GM12872 (cell line): ENCODE data around the gene ZNHIT2.
A peak's percentile ranks its signal among the peaks of the same experiment; 100 is the strongest.

ENCODE experiments used
- TF ChIP-seq, protein P1 (sequence below): IDR thresholded peaks from 3 replicates; pipeline ENCODE4 v1.5.1; 2011; ENCODE audit warnings: low read depth, mild to moderate bottlenecking, low read length, moderate library complexity; ENCODE audit not compliant: insufficient read depth

ZNHIT2 gene

DNA sequence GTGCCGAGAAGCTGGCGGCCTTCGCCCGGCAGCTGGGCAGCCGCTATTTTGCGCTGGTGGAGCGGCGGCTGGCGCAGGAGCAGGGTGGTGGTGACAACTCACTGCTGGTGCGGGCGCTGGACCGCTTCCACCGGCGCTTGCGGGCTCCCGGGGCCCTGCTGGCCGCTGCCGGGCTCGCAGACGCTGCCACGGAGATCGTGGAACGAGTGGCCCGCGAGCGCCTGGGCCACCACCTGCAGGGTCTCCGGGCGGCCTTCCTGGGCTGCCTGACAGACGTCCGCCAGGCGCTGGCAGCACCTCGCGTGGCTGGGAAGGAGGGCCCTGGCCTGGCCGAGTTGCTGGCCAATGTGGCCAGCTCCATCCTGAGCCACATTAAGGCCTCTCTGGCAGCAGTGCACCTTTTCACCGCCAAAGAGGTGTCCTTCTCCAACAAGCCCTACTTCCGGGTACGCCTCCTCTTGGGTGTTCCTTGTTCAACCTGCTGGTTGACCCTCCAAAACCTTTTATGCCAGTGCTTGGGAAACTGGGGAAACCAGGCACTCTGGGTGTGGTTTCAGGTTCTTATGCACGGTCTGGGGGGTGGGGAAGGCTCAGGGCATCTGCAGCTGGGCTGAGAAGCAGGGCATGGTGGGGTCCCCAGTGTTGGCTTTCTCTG is 8.9 kb downstream of the ZNHIT2 start:
- TF ChIP-seq, protein P1, sequence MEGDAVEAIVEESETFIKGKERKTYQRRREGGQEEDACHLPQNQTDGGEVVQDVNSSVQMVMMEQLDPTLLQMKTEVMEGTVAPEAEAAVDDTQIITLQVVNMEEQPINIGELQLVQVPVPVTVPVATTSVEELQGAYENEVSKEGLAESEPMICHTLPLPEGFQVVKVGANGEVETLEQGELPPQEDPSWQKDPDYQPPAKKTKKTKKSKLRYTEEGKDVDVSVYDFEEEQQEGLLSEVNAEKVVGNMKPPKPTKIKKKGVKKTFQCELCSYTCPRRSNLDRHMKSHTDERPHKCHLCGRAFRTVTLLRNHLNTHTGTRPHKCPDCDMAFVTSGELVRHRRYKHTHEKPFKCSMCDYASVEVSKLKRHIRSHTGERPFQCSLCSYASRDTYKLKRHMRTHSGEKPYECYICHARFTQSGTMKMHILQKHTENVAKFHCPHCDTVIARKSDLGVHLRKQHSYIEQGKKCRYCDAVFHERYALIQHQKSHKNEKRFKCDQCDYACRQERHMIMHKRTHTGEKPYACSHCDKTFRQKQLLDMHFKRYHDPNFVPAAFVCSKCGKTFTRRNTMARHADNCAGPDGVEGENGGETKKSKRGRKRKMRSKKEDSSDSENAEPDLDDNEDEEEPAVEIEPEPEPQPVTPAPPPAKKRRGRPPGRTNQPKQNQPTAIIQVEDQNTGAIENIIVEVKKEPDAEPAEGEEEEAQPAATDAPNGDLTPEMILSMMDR, result no peak

DNA sequence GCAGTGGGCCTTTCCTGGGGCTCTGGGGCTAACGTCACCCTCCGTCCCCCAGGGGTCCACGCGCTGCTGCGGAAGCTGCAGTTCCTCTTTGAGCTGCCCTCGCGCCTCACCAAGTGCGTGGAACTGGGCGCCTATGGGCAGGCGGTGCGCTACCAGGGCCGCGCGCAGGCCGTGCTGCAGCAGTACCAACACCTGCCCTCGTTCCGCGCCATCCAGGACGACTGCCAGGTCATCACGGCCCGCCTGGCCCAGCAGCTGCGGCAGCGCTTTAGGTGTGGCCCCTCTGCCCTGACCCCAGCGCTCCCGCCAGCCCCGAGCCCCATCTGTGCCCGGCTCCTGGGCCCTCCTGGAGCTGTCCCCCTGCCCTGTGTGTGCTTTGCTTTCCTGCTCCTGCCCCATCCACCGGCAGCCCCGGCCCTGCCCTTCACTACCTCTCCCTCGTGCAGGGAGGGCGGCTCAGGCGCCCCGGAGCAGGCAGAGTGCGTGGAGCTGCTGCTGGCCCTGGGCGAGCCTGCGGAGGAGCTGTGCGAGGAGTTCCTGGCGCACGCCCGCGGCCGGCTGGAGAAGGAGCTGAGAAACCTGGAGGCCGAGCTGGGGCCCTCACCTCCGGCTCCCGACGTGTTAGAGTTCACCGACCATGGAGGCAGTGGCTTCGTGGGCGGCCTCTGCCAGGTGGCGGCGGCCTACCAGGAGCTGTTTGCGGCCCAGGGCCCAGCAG is 9.6 kb downstream of the ZNHIT2 start:
- TF ChIP-seq, protein P1, result no peak

DNA sequence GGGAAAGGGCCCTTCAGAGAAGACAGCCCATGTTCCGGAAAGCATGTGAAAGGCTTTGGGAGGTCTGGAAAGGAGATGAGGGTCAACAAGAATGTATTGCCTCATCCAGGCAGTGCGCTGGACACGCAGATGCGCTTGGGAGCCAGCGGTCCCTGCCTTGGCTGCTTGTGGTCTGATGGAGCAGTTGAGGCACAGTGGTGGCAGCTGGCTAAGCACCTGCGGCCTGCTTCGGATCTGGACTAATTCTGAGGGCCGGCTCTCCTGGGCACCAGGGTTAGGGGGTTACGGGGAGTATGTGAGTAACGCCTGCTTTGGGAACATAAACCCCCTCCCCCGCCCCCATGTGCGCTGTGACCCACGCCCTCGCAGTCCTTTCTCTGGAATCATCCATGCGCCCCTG is 10.4 kb downstream of the ZNHIT2 start:
- TF ChIP-seq, protein P1, result no peak

DNA sequence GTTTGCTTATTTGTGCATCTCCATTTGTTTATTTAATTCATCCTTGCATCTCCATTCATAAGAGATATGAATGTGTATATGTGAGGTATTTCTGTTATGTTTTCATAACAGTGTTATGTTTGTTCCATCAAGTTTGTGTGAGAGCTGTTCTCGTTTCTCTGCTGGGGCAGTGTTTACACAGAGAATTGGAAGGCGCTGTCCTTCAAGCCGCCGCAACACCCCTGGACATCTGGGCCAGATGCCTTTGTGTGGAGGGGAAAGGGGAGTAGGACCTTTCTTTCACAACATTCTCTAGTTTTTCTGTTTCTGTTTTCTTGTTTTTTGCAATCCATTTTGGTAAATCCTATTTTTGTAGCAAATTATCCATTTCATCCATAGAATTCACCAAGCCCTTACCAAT is 12.9 kb downstream of the ZNHIT2 start:
- TF ChIP-seq, protein P1, result no peak

DNA sequence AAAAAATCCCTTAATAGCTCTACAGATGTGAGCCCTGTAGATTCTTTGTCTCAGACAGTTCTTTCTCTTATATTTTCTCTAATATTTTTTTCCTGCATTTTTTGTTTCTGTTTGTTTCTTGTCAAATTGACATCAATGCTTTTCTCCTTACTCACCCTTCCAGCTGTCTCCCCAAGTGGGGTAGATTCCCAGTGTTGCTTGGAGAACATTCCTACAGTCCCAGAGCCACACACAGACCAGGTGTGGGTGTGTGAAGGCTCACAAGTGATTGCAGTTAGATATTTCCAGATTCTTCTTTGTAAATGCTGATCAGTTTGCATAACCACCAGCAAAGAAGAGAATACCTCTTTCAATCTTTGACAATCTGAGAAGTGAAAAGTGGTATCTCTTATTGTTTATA is 14.0 kb downstream of the ZNHIT2 start:
- TF ChIP-seq, protein P1, result no peak

DNA sequence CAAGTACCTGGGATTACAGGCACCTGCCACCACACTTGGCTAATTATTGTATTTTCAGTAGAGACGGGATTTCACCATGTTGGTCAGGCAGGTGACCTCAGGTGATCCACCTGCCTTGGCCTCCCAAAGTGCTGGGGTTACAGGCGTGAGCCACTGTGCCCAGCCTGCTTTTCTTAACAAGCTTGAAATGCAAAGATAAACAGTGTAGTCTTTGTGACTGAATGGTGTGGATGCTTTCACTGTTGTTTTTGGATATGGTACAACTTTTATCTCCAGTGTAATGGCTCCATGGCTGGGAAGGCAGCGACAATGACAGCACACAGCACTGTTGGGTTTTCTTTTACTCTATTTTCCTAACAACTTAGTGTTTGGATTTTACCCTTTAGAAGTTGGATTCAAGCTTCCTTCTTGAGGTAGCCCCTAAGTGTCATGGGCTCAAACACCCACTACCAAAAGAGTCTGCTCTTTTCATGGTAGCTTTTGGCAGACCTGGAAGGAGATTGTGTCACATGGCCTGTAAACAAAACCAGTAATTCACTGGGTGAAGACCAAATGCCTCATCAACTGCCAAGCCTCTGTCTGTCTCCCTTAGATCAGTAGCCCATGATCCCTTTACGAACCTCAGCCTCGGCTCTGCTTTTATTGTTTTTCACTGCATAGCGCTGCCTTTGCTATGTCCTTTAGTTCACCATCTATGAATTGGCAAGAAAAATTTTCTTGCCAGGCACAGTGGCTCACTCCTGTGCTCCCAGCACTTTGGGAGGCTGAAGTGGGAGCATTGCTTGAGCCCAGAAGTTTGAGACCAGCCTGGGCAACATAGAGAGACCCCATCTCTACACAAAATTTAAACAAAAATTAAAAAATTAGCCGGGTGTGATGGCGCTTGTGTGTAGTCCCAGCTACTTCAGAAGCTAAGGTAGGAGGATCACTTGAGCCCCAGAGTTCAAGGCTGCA is 15.1 kb downstream of the ZNHIT2 start:
- TF ChIP-seq, protein P1, result no peak

DNA sequence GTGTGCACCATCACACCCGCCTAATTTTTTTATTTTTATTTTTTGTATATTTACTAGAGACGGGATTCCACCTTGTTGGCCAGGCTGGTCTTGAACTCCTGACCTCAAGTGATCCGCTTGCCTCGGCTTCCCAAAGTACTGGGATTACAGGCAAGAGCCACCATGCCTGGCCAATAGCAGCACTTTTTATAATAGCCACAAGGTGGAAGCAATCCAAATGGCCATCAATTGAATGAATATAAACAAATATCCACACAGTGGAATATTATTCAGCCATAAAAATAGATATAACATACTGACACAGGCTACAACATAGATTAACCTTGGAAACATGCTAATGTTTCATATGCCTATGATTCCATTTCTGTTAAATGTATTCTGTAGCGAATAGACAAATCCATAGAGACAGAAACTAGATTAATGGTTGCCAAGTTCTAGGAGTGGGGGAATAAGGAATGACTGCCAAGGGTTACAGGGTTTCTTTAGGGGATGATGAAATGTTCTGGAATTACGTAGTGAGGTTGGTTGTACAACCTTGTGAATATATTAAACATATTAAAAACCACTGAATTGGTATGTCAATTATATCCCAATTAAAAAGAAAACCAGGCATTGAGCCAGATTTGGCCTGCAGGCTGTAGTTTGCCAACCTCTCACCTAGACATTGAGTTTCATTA is 16.7 kb downstream of the ZNHIT2 start:
- TF ChIP-seq, protein P1, result 0 out of 3 replicates have a peak, but pooled peaks have one; percentile 4
